Large intestine (tissue), 3 donors: Measurements from ENCODE around the gene SPCS2. TPM values are rescaled to one million over a fixed set of nuclear protein-coding genes. Genes with fewer than 3 reads are reported as not detected.
A peak's percentile ranks its signal among the peaks of the same experiment; 100 is the strongest.
"Not testable (repeated sequence)": the region's sequence is repeated elsewhere in the genome, so short reads cannot be mapped to it uniquely, and the experiment has no call there.

Source experiments
- DNase-seq, 2 donors: peaks; one replicate each; pipeline versions ENCODE4 v3.0.0 to v3.0.0-alpha.2; 2013
- H3K27ac ChIP-seq: one replicate; pipeline ENCODE4 v1.5.1; 2013; ENCODE audit warnings: low read length
- H3K27me3 ChIP-seq: 2 replicates; pipeline ENCODE4 v1.6.1; 2013; ENCODE audit warnings: low read length; ENCODE audit not compliant: control insufficient read depth, insufficient read depth
- H3K36me3 ChIP-seq: 2 replicates; pipeline ENCODE4 v1.6.1; 2013; ENCODE audit warnings: low read length; ENCODE audit not compliant: control insufficient read depth, insufficient read depth
- H3K4me1 ChIP-seq: one replicate; pipeline ENCODE4 v1.6.1; 2013; ENCODE audit warnings: low read length; ENCODE audit not compliant: control insufficient read depth, insufficient read depth
- H3K4me3 ChIP-seq: one replicate; pipeline ENCODE4 v1.5.1; 2013; ENCODE audit warnings: low read length
- H3K9me3 ChIP-seq: one replicate; pipeline ENCODE4 v1.6.1; 2013; ENCODE audit warnings: mild to moderate bottlenecking, low read depth, low read length, moderate library complexity; ENCODE audit not compliant: control insufficient read depth
- WGBS: methylation state at CpG from one replicate; pipeline ENCODE4 v1.1.5; 2013; ENCODE audit warnings: low lambda C conversion rate; ENCODE audit not compliant: insufficient coverage; 5-methylcytosine and 5-hydroxymethylcytosine counted together
- polyA plus RNA-seq: library from polyadenylated mRNA; unstranded; fragments of 120-200 nt; gene quantifications from one replicate; pipeline ENCODE4 v1.2.1, GENCODE V29; 2013

SPCS2 gene
- polyA plus RNA-seq, 1 donor = 203 TPM

DNA sequence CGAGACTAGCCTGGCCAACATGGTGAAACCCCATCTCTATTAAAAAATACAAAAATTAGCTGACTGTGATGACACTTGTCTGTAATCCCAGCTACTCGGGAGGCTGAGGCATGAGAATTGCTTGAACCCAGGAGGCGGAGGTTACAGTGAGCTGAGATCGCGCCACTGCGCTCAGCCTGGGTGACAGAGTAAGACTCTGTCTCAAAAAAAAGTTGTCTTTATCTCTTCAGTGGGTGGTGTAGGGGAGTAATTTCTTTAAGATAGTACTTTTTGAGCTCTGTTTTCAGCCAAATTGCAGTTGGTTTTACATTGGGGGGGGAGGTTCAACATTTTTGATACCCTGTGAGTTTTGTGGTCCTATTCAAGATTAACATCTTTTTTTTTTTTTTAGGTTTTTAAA, 11.1 kb downstream of the SPCS2 start:
- H3K27ac ChIP-seq, DNase-seq, H3K36me3 ChIP-seq, H3K4me3 ChIP-seq, H3K4me1 ChIP-seq, H3K9me3 ChIP-seq, H3K27me3 ChIP-seq: not testable (repeated sequence)
- no CpG with 5 or more reads among the region's 6 CpGs for WGBS

DNA sequence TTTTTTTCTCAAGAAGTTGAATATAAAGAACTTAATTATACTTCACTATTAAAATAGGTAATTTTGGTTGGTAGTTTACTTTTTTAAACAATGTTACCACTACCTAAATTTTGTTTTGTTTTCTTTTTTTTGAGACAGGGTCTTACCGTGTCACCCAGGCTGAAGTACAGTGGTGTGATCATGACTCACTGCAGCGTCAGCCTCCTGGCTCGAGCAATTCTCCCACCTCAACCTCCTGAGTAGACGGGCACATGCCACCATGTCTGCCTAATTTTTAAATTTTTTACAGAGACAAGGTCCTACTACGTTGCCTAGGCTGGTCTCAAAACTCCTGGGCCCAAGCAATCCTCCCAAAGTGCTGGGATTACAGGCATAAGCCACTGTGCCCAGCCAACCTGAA, 17.6 kb downstream of the SPCS2 start:
- peaks cover 39% of the 10 kb centered on the region for H3K36me3 ChIP-seq
- no peaks in the 10 kb centered on the region for H3K4me1 ChIP-seq
- no peaks in the 10 kb centered on the region for H3K9me3 ChIP-seq
- WGBS = no CpG with 5 or more reads among the region's 5 CpGs
- DNase-seq = no peak
- H3K27ac ChIP-seq = no peak overlapping the region
- no peaks in the 10 kb centered on the region for H3K27me3 ChIP-seq
- H3K4me3 ChIP-seq = no peak overlapping the region

DNA sequence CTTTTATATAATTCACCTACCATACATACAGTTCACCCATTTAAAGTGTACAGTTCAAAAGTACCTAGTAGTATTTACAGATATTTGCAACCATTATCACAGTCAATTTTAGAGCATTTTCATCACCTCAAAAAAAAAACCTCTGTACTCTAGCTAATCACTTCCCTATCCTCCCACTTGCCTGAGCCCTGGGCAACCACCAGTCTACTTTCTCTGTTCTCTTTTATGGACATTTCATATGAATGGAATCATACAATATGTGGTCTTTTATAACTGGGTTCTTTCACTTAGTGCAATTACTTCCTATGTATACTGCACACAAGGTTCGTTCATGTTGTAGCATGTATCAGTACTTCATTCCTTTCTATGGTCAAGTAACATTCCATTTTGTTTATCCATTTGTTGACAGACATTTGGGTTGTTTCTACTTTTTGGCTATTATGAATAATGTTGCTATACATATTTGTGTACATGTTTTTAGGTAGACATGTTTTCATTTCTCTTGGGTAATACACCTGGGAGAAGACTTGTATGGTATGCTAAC, 21.9 kb downstream of the SPCS2 start:
- Histone ChIP-seq H3K27ac (no peak overlapping the region), H3K4me1 (no peaks in the 10 kb centered on the region), H3K36me3 (peaks cover 66% of the 10 kb centered on the region), H3K4me3 (no peak overlapping the region), H3K27me3 (no peaks in the 10 kb centered on the region), H3K9me3 (no peaks in the 10 kb centered on the region)
- DNase-seq = no peak
- no CpG with 5 or more reads among the region's 1 CpG for WGBS

DNA sequence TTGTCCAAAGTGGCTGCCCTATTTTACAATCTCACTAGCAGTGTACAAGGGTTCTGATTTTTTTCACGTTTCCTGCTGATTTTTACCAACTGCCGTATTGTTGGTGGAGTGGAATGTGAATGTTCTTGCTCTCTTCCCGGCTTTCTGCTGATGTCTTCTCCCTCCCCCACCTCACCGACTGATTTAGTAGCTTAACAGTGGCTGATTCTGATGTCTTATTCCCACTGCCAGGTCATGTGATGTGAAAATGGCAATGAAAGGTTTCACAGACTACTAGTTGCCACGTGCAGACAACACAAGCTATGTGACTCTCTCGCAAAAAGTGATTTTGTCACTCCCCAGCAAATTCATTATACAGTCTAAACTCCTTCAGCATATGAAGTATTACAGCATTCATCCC, 22.4 kb downstream of the SPCS2 start:
- peaks cover 65% of the 10 kb centered on the region for H3K36me3 ChIP-seq
- no peaks in the 10 kb centered on the region for H3K9me3 ChIP-seq

DNA sequence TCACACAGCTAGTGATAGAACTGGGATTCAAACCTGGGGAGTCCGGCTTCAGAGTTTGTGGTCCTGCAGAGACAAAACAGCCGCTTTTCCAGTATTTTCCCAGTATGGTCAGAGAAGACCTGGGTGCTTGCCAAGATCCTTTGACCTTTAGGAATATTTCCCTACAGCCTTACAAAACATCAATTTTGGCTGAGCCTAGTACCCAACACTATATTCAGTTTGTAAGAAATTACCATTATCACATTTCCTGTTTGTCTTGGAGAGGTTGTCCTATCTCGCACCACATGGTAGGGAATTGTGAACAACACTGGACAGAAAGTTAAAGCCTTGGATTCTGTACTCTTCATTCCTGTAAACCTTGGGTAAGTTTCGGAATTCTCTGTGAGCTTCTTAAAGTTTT, 29.0 kb downstream of the SPCS2 start:
- H3K27ac ChIP-seq = no peak overlapping the region
- no CpG with 5 or more reads among the region's 4 CpGs for WGBS
- H3K36me3 ChIP-seq = peaks cover 50% of the 10 kb centered on the region
- H3K4me3 ChIP-seq = no peak overlapping the region
- H3K27me3 ChIP-seq = no peaks in the 10 kb centered on the region
- H3K9me3 ChIP-seq = no peaks in the 10 kb centered on the region
- H3K4me1 ChIP-seq = no peaks in the 10 kb centered on the region
- DNase-seq = no peak

More for the DNA sequence above, 22.4 kb downstream of the SPCS2 start:
- Histone ChIP-seq H3K27me3 (no peaks in the 10 kb centered on the region), H3K27ac (no peak overlapping the region), H3K4me3 (no peak overlapping the region), H3K4me1 (no peaks in the 10 kb centered on the region)
- no peak for DNase-seq
- 100% methylated on average over 1 of the region's 6 CpGs for WGBS

DNA sequence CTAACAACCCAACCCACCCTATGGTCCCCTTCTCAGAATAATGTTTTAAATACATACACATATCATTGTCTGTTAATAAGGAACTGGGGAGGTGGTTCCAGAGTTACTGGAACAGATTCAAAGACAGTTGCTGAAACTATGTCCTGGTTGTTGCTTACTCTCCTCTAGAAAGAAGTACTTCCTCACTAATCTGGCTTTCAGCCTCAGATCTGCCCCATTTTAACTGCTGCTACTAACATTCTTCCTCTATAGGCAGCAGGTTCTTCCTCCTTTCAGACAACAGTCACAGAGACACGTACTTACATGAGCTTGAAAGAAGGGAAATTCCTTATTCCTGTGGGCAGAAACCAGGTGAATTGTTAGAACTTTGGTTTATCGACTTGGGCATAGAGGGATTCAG, 31.6 kb downstream of the SPCS2 start:
- WGBS = 100% methylated on average over 2 of the region's 2 CpGs
- DNase-seq = no peak

DNA sequence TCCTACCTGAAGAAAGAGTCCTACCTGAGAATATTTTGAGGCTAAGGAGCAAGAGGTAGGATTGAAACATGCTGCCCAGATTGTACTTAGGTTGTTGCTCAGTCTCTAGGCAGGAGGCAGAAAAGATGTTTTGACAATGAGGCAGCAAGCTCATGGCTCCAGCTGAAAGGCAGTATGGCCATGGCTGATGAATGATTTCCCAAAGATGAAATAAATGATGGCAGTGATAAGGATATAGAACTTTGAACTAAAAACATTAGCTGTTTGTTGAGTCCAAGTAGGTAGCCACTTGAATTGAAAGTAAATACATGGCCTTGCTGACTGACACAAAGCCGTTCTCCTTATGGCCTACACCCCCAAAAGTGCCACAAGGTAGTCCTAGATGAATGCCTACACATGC, 32.8 kb downstream of the SPCS2 start:
- peaks cover 24% of the 10 kb centered on the region for H3K36me3 ChIP-seq
- H3K9me3 ChIP-seq = no peaks in the 10 kb centered on the region
- H3K4me3 ChIP-seq = no peak overlapping the region
- no peaks in the 10 kb centered on the region for H3K27me3 ChIP-seq
- H3K4me1 ChIP-seq = no peaks in the 10 kb centered on the region
- WGBS = no CpG with 5 or more reads among the region's 1 CpG
- H3K27ac ChIP-seq = no peak overlapping the region
- DNase-seq = no peak

More for the DNA sequence above, 31.6 kb downstream of the SPCS2 start:
- Histone ChIP-seq H3K4me3 (no peak overlapping the region), H3K4me1 (no peaks in the 10 kb centered on the region), H3K36me3 (peaks cover 32% of the 10 kb centered on the region), H3K27me3 (no peaks in the 10 kb centered on the region), H3K9me3 (no peaks in the 10 kb centered on the region), H3K27ac (no peak overlapping the region)

DNA sequence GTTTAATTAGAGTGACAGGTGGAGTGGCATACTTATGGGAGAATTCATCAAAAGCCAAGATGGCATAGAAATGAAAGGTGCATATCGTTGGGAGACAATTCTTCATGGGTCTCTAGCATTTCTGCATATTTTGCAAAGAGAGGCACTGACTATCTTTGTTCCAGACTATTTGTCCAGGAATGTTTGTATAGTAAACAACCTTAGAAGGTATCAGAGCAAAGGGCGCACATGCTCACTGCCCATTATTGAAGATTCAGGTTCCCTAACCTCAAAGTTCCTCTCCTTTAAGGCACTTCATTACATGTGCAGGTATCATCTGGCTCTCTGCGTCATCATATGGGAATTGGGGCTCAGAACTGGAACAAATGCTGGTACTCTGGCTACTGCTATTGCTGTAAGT, 35.0 kb downstream of the SPCS2 start:
- peaks cover 3% of the 10 kb centered on the region for H3K4me1 ChIP-seq
- no CpG with 5 or more reads among the region's 3 CpGs for WGBS
- H3K27ac ChIP-seq = no peak overlapping the region
- H3K27me3 ChIP-seq = no peaks in the 10 kb centered on the region
- no peaks in the 10 kb centered on the region for H3K9me3 ChIP-seq
- H3K4me3 ChIP-seq = no peak overlapping the region
- H3K36me3 ChIP-seq = peaks cover 11% of the 10 kb centered on the region
- DNase-seq = no peak

DNA sequence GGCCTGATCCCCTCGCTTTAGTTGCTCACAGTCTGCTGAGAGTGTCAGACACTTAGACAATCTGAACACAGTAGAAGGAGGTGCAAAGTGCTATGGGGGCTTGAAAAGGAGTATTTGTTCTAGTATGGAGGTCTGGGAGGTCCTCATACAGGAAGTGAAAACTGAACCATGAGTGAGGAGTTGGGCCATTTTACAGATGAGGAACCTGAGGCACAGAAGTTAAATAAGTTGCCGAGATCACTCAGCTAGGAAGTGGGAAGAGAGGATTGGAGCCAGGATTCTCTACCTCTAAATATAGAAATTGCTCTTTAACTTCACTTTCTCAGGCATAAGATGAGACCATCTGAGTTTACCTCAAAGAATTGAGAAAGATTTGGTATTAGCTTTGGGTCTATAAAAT, 35.7 kb downstream of the SPCS2 start:
- no peak overlapping the region for H3K4me3 ChIP-seq
- peaks cover 11% of the 10 kb centered on the region for H3K36me3 ChIP-seq
- 100% methylated on average over 2 of the region's 2 CpGs for WGBS
- H3K27ac ChIP-seq = no peak overlapping the region
- no peaks in the 10 kb centered on the region for H3K9me3 ChIP-seq
- H3K4me1 ChIP-seq = peaks cover 3% of the 10 kb centered on the region
- H3K27me3 ChIP-seq = no peaks in the 10 kb centered on the region
- DNase-seq = no peak

DNA sequence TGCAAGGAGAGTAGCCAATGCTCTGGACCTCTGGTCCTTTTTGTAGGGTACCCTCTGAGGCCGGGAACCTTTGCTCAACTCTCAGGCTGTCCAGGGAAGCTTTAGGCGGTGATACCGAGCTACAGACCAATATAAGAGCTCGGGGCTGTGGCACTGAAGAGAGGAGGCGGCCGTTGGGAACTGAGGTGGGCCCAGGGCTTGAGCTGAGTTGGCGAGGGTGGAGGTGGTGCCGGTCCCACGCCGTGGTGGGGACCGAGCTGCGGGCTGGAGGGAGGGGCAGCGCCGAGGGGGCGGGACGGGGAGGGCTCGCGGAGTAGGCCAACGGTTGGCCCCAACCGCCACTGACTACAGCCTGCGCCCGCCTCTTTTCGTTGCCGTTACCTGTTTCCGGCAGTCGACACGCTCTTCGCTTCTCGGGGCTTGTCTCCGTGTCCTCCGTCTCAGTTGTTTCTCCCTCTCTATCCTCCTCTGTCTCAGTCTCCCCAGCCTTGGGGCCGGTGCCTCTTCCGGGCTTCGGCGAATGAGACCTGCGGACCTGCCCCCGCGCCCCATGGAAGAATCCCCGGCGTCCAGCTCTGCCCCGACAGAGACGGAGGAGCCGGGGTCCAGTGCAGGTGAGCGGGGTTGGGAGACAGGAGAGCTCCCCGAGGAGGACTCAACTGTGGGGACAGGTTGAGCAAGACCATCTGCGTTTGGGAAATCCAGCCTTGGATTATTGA, 39.6 kb downstream of the SPCS2 start, which contains the start of gene NEU3:
Gene NEU3, plus strand, starts transcription at position 393 of the 719 bp plus-strand sequence. Its CDS starts 128 bp downstream, at position 521.
- peaks cover 13% of the 10 kb centered on the region for H3K4me1 ChIP-seq
- peak; percentile 60 to 86 for DNase-seq
- H3K27me3 ChIP-seq = no peaks in the 10 kb centered on the region
- H3K36me3 ChIP-seq = no peaks in the 10 kb centered on the region
- peak within 1 kb of the TSS; percentile 89 for H3K4me3 ChIP-seq
- H3K27ac ChIP-seq = peak within 1 kb of the TSS; percentile 84
- no peaks in the 10 kb centered on the region for H3K9me3 ChIP-seq
- WGBS = 0% methylated on average over 2 of the region's 46 CpGs

DNA sequence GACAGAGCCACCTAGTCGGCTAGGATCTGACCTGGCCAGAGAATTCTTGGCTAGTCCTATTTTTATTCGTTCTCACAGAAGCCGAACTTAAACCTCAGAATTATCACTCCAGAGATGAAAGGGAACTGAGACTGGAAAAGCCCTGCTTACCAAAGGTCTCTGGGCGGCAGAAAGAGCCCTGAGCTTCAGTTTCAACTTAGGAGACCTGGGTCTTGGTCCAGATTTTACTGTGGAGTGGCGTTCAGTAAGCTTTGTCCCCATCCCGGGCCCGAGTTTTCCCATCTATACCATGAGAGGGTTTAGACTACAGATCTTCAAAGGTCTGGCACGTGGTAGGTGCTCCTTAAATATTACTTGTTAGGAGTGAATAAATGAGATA, 40.2 kb downstream of the SPCS2 start:
- peaks cover 13% of the 10 kb centered on the region for H3K4me1 ChIP-seq
- H3K4me3 ChIP-seq = peak overlapping the region; percentile 89
- no peaks in the 10 kb centered on the region for H3K27me3 ChIP-seq
- WGBS = 0% methylated on average over 1 of the region's 8 CpGs
- no peaks in the 10 kb centered on the region for H3K36me3 ChIP-seq
- no peaks in the 10 kb centered on the region for H3K9me3 ChIP-seq
- no peak for DNase-seq
- peak overlapping the region; percentile 84 for H3K27ac ChIP-seq
